T-helper 1 cell treated with Interleukin-12 subunit alpha and Interleukin-12 subunit beta and Interleukin-4 antibody, amounts not matched to agents 30 μg/mL and 1 μg/mL, for 36 hours (primary cell): Measurements from ENCODE around the gene KMT2A.
A peak's percentile ranks its signal among the peaks of the same experiment; 100 is the strongest.

ENCODE experiments used
- H3K27ac Mint-ChIP-seq: one replicate; pipeline ENCODE4 v1.8.0; 2021; ENCODE audit warnings: mild to moderate bottlenecking, mixed read lengths
- H3K27me3 Mint-ChIP-seq: one replicate; pipeline ENCODE4 v1.8.0; 2021; ENCODE audit warnings: low read depth, mixed read lengths
- H3K36me3 Mint-ChIP-seq: one replicate; pipeline ENCODE4 v1.8.0; 2021; ENCODE audit warnings: low read depth, mixed read lengths
- H3K4me1 Mint-ChIP-seq: one replicate; pipeline ENCODE4 v1.8.0; 2021; ENCODE audit warnings: low read depth, mixed read lengths
- H3K4me3 Mint-ChIP-seq: one replicate; pipeline ENCODE4 v1.8.0; 2021; ENCODE audit warnings: mild to moderate bottlenecking, moderate library complexity, mixed read lengths
- H3K9me3 Mint-ChIP-seq: one replicate; pipeline ENCODE4 v1.8.0; 2021; ENCODE audit warnings: mixed read lengths

KMT2A gene

DNA sequence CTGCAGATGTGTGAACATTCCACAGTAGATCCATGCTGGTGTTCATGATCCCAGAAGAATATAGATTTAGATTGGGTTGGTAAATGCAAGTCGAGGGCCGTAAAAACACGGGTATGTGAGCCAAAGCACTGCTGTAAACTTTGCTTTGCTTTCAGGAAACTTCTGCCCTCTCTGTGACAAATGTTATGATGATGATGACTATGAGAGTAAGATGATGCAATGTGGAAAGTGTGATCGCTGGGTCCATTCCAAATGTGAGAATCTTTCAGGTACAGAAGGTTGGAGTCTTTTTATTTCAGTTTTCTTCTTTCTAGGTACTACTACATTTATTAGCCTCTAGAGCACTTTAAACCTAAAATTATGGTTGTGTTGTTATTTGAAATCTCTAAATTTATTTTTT is 54.7 kb downstream of the KMT2A start:
- Mint-ChIP-seq H3K27me3 (no peaks in the 10 kb centered on the region), H3K36me3 (peaks cover 49% of the 10 kb centered on the region), H3K27ac (no peak overlapping the region), H3K4me1 (peaks cover 9% of the 10 kb centered on the region), H3K9me3 (no peaks in the 10 kb centered on the region), H3K4me3 (no peak overlapping the region)

DNA sequence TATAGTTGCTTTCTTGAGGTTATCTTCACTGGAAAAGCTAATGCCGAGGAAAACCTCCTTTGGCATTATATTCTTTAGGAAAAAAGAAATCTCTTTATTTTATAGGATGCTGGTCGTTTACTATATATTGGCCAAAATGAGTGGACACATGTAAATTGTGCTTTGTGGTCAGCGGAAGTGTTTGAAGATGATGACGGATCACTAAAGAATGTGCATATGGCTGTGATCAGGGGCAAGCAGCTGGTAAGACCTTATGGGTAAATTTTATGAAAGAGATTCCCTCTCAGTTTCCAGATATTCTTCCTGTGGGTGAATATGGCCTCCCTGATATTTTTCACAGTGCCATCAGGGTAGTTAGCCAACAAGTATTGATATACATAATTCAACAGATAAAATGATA is 61.5 kb downstream of the KMT2A start:
- Mint-ChIP-seq H3K4me1 (no peaks in the 10 kb centered on the region), H3K36me3 (peaks cover 61% of the 10 kb centered on the region), H3K27ac (no peak overlapping the region), H3K27me3 (no peaks in the 10 kb centered on the region), H3K4me3 (no peak overlapping the region), H3K9me3 (no peaks in the 10 kb centered on the region)

DNA sequence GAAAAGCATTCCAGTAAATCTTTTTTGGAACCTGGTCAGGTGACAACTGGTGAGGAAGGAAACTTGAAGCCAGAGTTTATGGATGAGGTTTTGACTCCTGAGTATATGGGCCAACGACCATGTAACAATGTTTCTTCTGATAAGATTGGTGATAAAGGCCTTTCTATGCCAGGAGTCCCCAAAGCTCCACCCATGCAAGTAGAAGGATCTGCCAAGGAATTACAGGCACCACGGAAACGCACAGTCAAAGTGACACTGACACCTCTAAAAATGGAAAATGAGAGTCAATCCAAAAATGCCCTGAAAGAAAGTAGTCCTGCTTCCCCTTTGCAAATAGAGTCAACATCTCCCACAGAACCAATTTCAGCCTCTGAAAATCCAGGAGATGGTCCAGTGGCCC is 66.9 kb downstream of the KMT2A start:
- peaks cover 68% of the 10 kb centered on the region for H3K36me3 Mint-ChIP-seq
- H3K9me3 Mint-ChIP-seq = no peaks in the 10 kb centered on the region
- no peaks in the 10 kb centered on the region for H3K27me3 Mint-ChIP-seq
- no peak overlapping the region for H3K27ac Mint-ChIP-seq
- H3K4me3 Mint-ChIP-seq = no peak overlapping the region
- H3K4me1 Mint-ChIP-seq = no peaks in the 10 kb centered on the region

DNA sequence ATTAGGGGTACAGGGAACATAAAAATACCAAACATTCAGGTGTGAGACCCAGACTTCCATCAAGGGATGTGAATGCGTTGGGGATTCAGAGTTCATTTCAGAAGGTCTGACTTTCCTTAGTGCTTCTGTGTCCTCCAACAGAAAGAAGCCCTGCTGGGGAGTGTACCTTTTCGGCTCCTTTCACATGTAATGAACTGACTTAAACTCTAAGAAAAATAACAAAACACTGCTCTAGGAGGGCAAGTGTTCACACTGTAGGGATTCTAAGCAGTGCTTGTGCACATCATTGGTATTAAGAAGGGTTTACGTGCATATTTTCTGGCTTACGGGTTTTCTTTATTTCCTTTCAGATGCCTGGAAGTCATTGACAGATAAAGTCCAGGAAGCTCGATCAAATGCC is 75.3 kb downstream of the KMT2A start:
- no peak overlapping the region for H3K4me3 Mint-ChIP-seq
- H3K27ac Mint-ChIP-seq = no peak overlapping the region
- peaks cover 7% of the 10 kb centered on the region for H3K4me1 Mint-ChIP-seq
- H3K27me3 Mint-ChIP-seq = no peaks in the 10 kb centered on the region
- H3K9me3 Mint-ChIP-seq = no peaks in the 10 kb centered on the region
- peaks cover 37% of the 10 kb centered on the region for H3K36me3 Mint-ChIP-seq

DNA sequence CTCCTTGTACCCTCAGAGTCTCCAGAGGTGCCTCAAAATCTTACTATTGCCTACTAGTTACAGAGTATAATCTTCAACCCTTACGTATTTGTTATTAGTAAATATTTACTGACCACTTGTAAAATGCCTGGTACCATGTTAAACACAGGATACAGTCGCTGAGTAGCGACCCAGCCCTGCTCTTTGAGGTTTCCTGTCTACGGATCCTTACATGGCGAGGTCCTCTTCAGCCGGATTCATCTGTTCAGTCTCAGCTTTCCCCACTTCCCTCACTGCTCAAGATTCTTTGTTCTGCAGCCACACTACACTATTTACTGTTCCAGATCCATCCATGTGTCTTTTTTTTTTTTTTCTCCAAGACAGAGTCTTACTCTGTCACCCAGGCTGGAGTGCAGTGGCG is 77.8 kb downstream of the KMT2A start:
- H3K36me3 Mint-ChIP-seq = peaks cover 39% of the 10 kb centered on the region
- H3K27me3 Mint-ChIP-seq = no peaks in the 10 kb centered on the region
- H3K4me3 Mint-ChIP-seq = no peak overlapping the region
- H3K4me1 Mint-ChIP-seq = peaks cover 7% of the 10 kb centered on the region
- H3K9me3 Mint-ChIP-seq = no peaks in the 10 kb centered on the region
- H3K27ac Mint-ChIP-seq = peak overlapping the region; percentile 69

DNA sequence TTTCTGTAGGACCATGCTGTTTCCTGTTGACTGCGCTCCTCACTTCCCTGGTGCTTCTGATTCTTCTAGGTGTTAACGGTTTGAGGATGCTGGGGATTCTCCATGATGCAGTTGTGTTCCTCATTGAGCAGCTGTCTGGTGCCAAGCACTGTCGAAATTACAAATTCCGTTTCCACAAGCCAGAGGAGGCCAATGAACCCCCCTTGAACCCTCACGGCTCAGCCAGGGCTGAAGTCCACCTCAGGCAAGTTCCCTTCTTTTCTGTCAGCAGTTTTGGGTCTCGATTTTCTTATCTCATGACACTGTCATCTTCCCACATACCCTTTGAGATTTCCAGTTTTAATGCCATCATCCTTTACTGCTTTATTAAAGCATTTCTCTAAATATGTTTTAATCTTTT is 83.3 kb downstream of the KMT2A start:
- Mint-ChIP-seq H3K9me3 (no peaks in the 10 kb centered on the region), H3K4me3 (no peak overlapping the region), H3K27ac (no peak overlapping the region), H3K27me3 (no peaks in the 10 kb centered on the region), H3K4me1 (peaks cover 6% of the 10 kb centered on the region), H3K36me3 (peaks cover 42% of the 10 kb centered on the region)

DNA sequence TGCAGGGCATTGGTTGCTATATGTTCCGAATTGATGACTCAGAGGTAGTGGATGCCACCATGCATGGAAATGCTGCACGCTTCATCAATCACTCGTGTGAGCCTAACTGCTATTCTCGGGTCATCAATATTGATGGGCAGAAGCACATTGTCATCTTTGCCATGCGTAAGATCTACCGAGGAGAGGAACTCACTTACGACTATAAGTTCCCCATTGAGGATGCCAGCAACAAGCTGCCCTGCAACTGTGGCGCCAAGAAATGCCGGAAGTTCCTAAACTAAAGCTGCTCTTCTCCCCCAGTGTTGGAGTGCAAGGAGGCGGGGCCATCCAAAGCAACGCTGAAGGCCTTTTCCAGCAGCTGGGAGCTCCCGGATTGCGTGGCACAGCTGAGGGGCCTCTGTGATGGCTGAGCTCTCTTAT is 85.6 kb downstream of the KMT2A start:
- Mint-ChIP-seq H3K27me3 (no peaks in the 10 kb centered on the region), H3K4me1 (peaks cover 6% of the 10 kb centered on the region), H3K4me3 (no peak overlapping the region), H3K27ac (no peak overlapping the region), H3K36me3 (peaks cover 37% of the 10 kb centered on the region), H3K9me3 (no peaks in the 10 kb centered on the region)

DNA sequence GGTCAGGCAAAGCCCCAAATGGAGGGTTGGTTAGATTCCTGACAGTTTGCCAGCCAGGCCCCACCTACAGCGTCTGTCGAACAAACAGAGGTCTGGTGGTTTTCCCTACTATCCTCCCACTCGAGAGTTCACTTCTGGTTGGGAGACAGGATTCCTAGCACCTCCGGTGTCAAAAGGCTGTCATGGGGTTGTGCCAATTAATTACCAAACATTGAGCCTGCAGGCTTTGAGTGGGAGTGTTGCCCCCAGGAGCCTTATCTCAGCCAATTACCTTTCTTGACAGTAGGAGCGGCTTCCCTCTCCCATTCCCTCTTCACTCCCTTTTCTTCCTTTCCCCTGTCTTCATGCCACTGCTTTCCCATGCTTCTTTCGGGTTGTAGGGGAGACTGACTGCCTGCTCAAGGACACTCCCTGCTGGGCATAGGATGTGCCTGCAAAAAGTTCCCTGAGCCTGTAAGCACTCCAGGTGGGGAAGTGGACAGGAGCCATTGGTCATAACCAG is 86.3 kb downstream of the KMT2A start:
- H3K36me3 Mint-ChIP-seq = peaks cover 43% of the 10 kb centered on the region
- no peak overlapping the region for H3K4me3 Mint-ChIP-seq
- peaks cover 7% of the 10 kb centered on the region for H3K4me1 Mint-ChIP-seq
- no peaks in the 10 kb centered on the region for H3K9me3 Mint-ChIP-seq
- no peak overlapping the region for H3K27ac Mint-ChIP-seq
- no peaks in the 10 kb centered on the region for H3K27me3 Mint-ChIP-seq

DNA sequence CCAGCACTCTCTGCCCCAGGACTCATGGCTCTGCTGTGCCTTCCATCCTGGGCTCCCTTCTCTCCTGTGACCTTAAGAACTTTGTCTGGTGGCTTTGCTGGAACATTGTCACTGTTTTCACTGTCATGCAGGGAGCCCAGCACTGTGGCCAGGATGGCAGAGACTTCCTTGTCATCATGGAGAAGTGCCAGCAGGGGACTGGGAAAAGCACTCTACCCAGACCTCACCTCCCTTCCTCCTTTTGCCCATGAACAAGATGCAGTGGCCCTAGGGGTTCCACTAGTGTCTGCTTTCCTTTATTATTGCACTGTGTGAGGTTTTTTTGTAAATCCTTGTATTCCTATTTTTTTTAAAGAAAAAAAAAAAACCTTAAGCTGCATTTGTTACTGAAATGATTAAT is 88.1 kb downstream of the KMT2A start:
- H3K27me3 Mint-ChIP-seq = no peaks in the 10 kb centered on the region
- H3K9me3 Mint-ChIP-seq = no peaks in the 10 kb centered on the region
- peaks cover 12% of the 10 kb centered on the region for H3K4me1 Mint-ChIP-seq
- H3K27ac Mint-ChIP-seq = no peak overlapping the region
- no peak overlapping the region for H3K4me3 Mint-ChIP-seq
- H3K36me3 Mint-ChIP-seq = peaks cover 43% of the 10 kb centered on the region

DNA sequence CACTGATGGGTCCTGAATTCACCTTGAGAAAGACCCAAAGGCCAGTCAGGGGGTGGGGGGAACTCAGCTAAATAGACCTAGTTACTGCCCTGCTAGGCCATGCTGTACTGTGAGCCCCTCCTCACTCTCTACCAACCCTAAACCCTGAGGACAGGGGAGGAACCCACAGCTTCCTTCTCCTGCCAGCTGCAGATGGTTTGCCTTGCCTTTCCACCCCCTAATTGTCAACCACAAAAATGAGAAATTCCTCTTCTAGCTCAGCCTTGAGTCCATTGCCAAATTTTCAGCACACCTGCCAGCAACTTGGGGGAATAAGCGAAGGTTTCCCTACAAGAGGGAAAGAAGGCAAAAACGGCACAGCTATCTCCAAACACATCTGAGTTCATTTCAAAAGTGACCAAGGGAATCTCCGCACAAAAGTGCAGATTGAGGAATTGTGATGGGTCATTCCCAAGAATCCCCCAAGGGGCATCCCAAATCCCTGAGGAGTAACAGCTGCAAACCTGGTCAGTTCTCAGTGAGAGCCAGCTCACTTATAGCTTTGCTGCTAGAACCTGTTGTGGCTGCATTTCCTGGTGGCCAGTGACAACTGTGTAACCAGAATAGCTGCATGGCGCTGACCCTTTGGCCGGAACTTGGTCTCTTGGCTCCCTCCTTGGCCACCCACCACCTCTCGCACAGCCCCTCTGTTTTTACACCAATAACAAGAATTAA is 88.6 kb downstream of the KMT2A start:
- H3K27ac Mint-ChIP-seq = peak overlapping the region; percentile 26
- H3K4me1 Mint-ChIP-seq = peaks cover 17% of the 10 kb centered on the region
- no peaks in the 10 kb centered on the region for H3K27me3 Mint-ChIP-seq
- no peaks in the 10 kb centered on the region for H3K9me3 Mint-ChIP-seq
- no peak overlapping the region for H3K4me3 Mint-ChIP-seq
- peaks cover 37% of the 10 kb centered on the region for H3K36me3 Mint-ChIP-seq

DNA sequence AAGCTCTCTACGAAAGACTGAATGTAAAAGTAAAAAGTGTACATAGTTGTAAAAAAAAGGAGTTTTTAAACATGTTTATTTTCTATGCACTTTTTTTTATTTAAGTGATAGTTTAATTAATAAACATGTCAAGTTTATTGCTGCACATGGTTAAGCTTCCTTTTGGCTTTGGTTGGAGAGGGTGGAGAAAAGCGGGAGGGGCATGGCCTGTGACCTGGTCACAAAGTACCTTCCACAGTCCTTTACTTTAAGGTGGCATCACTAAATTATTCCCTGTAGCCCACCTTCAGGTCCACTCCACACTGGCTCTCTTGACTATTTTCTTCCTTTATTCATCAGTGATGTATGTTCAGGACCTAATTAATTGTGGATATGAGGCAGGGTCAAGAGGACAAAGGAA is 90.4 kb downstream of the KMT2A start:
- Mint-ChIP-seq H3K4me1 (peaks cover 27% of the 10 kb centered on the region), H3K4me3 (no peak overlapping the region), H3K27me3 (no peaks in the 10 kb centered on the region), H3K36me3 (peaks cover 29% of the 10 kb centered on the region), H3K9me3 (no peaks in the 10 kb centered on the region), H3K27ac (no peak overlapping the region)

DNA sequence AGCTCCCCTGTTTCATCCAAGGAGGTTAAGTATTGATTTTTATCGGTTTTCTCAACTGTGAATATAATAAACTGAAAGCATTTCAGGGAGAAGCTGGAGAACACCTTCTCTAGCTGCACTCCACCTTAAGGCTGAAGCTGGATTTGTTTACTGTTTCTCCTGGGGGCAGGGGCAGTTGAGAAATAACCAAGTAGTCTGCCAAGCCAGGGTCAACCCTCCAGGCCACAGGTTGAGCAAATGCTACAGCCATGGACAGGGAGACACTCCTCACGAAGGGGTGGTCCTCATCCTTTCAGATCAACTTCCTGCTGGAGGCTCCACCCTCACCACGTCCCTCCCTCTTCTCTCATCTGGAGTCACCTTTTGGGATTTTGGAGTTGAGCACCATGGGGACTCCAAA is 90.8 kb downstream of the KMT2A start, which contains the start of gene TTC36:
Gene TTC36 (plus strand): TSS at position 366 of the 400 bp plus-strand sequence. CDS start 21 bp downstream, at position 387.
- no peak within 1 kb of the TSS for H3K27ac Mint-ChIP-seq

DNA sequence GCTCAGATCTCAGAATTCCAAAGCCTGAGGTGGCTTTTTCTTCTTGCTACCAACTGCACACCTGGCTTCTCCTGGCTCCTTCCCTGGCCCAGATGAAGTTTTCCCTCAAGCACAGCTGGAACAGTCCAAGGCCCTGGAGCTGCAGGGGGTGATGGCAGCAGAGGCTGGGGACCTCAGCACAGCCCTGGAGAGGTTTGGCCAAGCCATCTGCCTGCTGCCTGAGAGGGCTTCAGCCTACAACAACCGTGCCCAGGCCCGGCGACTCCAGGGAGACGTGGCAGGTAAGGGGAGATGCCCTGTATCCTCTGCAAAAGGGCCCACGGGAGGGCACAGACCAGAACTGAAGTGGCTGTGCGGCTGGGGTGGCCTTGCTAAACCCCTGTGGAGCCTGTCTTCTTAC is 92.2 kb downstream of the KMT2A start:
- no peaks in the 10 kb centered on the region for H3K9me3 Mint-ChIP-seq
- peaks cover 20% of the 10 kb centered on the region for H3K36me3 Mint-ChIP-seq
- H3K27ac Mint-ChIP-seq = no peak overlapping the region
- H3K4me1 Mint-ChIP-seq = peaks cover 27% of the 10 kb centered on the region
- H3K27me3 Mint-ChIP-seq = no peaks in the 10 kb centered on the region
- H3K4me3 Mint-ChIP-seq = no peak overlapping the region

More for the DNA sequence above, 90.8 kb downstream of the KMT2A start, which contains the start of gene TTC36:
- H3K9me3 Mint-ChIP-seq = no peaks in the 10 kb centered on the region
- H3K4me1 Mint-ChIP-seq = peaks cover 30% of the 10 kb centered on the region
- peaks cover 24% of the 10 kb centered on the region for H3K36me3 Mint-ChIP-seq
- no peaks in the 10 kb centered on the region for H3K27me3 Mint-ChIP-seq
- no peak within 1 kb of the TSS for H3K4me3 Mint-ChIP-seq

DNA sequence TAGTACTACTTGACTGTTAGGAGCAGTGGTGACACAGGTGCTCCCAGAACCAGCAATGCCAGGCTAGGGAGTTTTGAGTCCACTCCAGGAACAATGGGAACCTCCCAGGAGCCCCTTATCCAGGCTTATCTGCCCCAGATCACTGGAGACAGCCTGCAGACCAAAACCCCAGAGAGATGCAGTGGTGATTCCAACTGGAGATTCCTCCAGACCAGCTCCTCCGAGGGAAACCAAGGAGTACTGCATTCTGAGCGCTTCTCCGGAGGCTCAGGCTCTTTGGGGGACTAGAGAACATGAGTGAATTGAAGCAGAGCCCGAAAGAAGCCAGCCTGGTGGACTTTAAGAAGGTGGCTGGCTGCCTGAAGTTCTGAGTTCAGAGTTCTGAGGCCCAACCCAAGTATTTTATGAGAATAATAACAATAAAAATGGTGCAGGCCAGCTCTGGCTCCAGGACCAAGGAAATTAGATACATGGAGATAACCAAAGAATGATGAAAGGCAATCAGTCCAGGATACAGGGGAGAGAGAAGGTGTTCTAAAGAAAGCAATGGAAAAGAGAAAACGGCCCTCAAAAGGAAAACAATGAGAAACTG is 93.4 kb downstream of the KMT2A start:
- no peaks in the 10 kb centered on the region for H3K9me3 Mint-ChIP-seq
- H3K4me1 Mint-ChIP-seq = peaks cover 24% of the 10 kb centered on the region
- peak overlapping the region; percentile 92 for H3K4me3 Mint-ChIP-seq
- H3K27me3 Mint-ChIP-seq = no peaks in the 10 kb centered on the region
- peaks cover 15% of the 10 kb centered on the region for H3K36me3 Mint-ChIP-seq
- H3K27ac Mint-ChIP-seq = peak overlapping the region; percentile 83

DNA sequence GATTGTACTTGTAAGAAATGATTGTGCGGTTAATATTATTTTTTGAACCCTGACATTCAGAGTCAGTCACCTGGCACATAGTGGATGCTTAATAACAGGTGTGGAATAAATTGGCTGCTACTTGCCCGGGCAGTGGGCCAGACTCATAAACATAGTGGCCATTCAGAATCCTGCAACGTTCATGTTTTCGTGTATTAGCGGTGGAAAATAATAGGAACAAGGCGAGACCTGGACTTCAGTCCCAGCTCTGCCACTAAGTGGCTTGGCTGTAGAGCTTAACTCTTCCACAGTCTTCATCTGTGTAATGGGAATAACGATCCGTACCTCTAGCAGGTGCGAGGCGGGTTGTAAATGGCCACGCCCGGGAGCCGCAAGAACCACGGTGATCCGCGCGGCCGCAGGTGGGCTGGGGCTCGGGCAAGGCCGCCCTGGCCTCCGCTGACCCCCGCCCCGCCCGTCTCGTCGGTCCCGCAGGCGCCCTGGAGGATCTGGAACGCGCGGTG is 93.9 kb downstream of the KMT2A start:
- Mint-ChIP-seq H3K4me3 (peak overlapping the region; percentile 92), H3K27me3 (no peaks in the 10 kb centered on the region), H3K27ac (peak overlapping the region; percentile 83), H3K36me3 (peaks cover 13% of the 10 kb centered on the region), H3K4me1 (peaks cover 24% of the 10 kb centered on the region), H3K9me3 (no peaks in the 10 kb centered on the region)
